Measurements from ENCODE around the gene RNF113A. TPM values are rescaled to one million over a fixed set of nuclear protein-coding genes. Genes with fewer than 3 reads are reported as not detected.
"Not testable (repeated sequence)": the region's sequence is repeated elsewhere in the genome, so short reads cannot be mapped to it uniquely, and the experiment has no call there.

The RNF113A gene
- total RNA-seq (10 to 100 TPM; 27.7 to 31.1 TPM), total RNA-seq (32.6 to 40.7 reads per million in 2 donors)

- Mint-ChIP-seq H3K4me3 (peak within 1 kb of the TSS; percentile 97), H3K27me3 (no peaks in the 10 kb centered on the region), H3K4me1 (peaks cover 11% of the 10 kb centered on the region), H3K36me3 (ENCODE audit: low read depth) (no peaks in the 10 kb centered on the region), H3K27ac (peak within 1 kb of the TSS; percentile 99)
- peak; percentile 91 for ATAC-seq
- no peaks in the 10 kb centered on the region for H3K9me3 ChIP-seq (ENCODE audit: control insufficient read depth, low read length, poor library complexity, severe bottlenecking)
- DNase-seq, result peak; percentile 69 to 76 (median 76)
Measured at GRCh38 chrX:119871599-119872395, at the start of gene RNF113A, which contains the start of gene NDUFA1. Gene RNF113A, minus strand, starts transcription at chrX:119871733. Its CDS starts 120 bp downstream, at chrX:119871613. Gene NDUFA1, plus strand, starts transcription at chrX:119871832. Its CDS starts 80 bp downstream, at chrX:119871912.

- DNase-seq (no peak), ATAC-seq (no peak)
- no peaks in the 10 kb centered on the region for H3K9me3 ChIP-seq (ENCODE audit: control insufficient read depth, low read length, poor library complexity, severe bottlenecking)
- H3K36me3 Mint-ChIP-seq (ENCODE audit: low read depth), result no peaks in the 10 kb centered on the region
- H3K4me1 Mint-ChIP-seq, result no peaks in the 10 kb centered on the region
- H3K27me3 Mint-ChIP-seq, result no peaks in the 10 kb centered on the region
- no peak overlapping the region for H3K4me3 Mint-ChIP-seq
- H3K27ac Mint-ChIP-seq, result no peak overlapping the region
Measured at GRCh38 chrX:119919835-119920585, 48.5 kb upstream of the RNF113A start.

- Mint-ChIP-seq H3K36me3 (ENCODE audit: low read depth) (no peaks in the 10 kb centered on the region), H3K27me3 (no peaks in the 10 kb centered on the region), H3K4me3 (no peak overlapping the region), H3K4me1 (no peaks in the 10 kb centered on the region), H3K27ac (no peak overlapping the region)
- no peak for DNase-seq
- H3K9me3 ChIP-seq (ENCODE audit: control insufficient read depth, low read length, poor library complexity, severe bottlenecking), result no peaks in the 10 kb centered on the region
- no peak for ATAC-seq
Measured at GRCh38 chrX:119917877-119918276, 46.3 kb upstream of the RNF113A start.

GRCh38 chrX:119916310-119916709 lies 44.8 kb upstream of the RNF113A start:
- Mint-ChIP-seq H3K36me3 (ENCODE audit: low read depth) (no peaks in the 10 kb centered on the region), H3K4me3 (no peak overlapping the region), H3K27me3 (no peaks in the 10 kb centered on the region), H3K4me1 (no peaks in the 10 kb centered on the region), H3K27ac (no peak overlapping the region)
- H3K9me3 ChIP-seq (ENCODE audit: control insufficient read depth, low read length, poor library complexity, severe bottlenecking), result no peaks in the 10 kb centered on the region
- DNase-seq (no peak), ATAC-seq (no peak)

GRCh38 chrX:119900976-119901375 lies 29.4 kb upstream of the RNF113A start:
- H3K27me3 Mint-ChIP-seq, result no peaks in the 10 kb centered on the region
- no peak overlapping the region for H3K4me3 Mint-ChIP-seq
- no peak overlapping the region for H3K27ac Mint-ChIP-seq
- H3K36me3 Mint-ChIP-seq (ENCODE audit: low read depth), result no peaks in the 10 kb centered on the region
- ATAC-seq (no peak), DNase-seq (no peak)
- no peaks in the 10 kb centered on the region for H3K9me3 ChIP-seq (ENCODE audit: control insufficient read depth, low read length, poor library complexity, severe bottlenecking)
- H3K4me1 Mint-ChIP-seq, result no peaks in the 10 kb centered on the region

- no peaks in the 10 kb centered on the region for H3K9me3 ChIP-seq (ENCODE audit: control insufficient read depth, low read length, poor library complexity, severe bottlenecking)
- H3K27ac Mint-ChIP-seq, result no peak overlapping the region
- H3K4me1 Mint-ChIP-seq, result no peaks in the 10 kb centered on the region
- ATAC-seq (no peak), DNase-seq (no peak)
- no peaks in the 10 kb centered on the region for H3K36me3 Mint-ChIP-seq (ENCODE audit: low read depth)
- H3K4me3 Mint-ChIP-seq, result no peak overlapping the region
- no peaks in the 10 kb centered on the region for H3K27me3 Mint-ChIP-seq
Measured at GRCh38 chrX:119899125-119899524, 27.6 kb upstream of the RNF113A start.

GRCh38 chrX:119895843-119896326 lies 24.4 kb upstream of the RNF113A start, which contains the start of gene AKAP14:
Gene AKAP14, plus strand, starts transcription at chrX:119895893. Its CDS starts 7,331 bp downstream, at chrX:119903224.
- no peaks in the 10 kb centered on the region for H3K36me3 Mint-ChIP-seq (ENCODE audit: low read depth)
- H3K4me3 Mint-ChIP-seq, result no peak within 1 kb of the TSS
- no peak for DNase-seq
- no peak within 1 kb of the TSS for H3K27ac Mint-ChIP-seq
- H3K9me3 ChIP-seq (ENCODE audit: control insufficient read depth, low read length, poor library complexity, severe bottlenecking), result no peaks in the 10 kb centered on the region
- no peaks in the 10 kb centered on the region for H3K4me1 Mint-ChIP-seq
- ATAC-seq, result no peak
- H3K27me3 Mint-ChIP-seq, result no peaks in the 10 kb centered on the region

GRCh38 chrX:119891961-119892692 lies 20.6 kb upstream of the RNF113A start:
- not testable (repeated sequence) for H3K4me3 Mint-ChIP-seq; H3K4me1 Mint-ChIP-seq; H3K9me3 ChIP-seq (ENCODE audit: control insufficient read depth, low read length, poor library complexity, severe bottlenecking); H3K27me3 Mint-ChIP-seq; ATAC-seq; DNase-seq; H3K27ac Mint-ChIP-seq; H3K36me3 Mint-ChIP-seq (ENCODE audit: low read depth)

GRCh38 chrX:119890626-119891025 lies 19.1 kb upstream of the RNF113A start:
- not testable (repeated sequence) for H3K36me3 Mint-ChIP-seq (ENCODE audit: low read depth); H3K27ac Mint-ChIP-seq; H3K4me1 Mint-ChIP-seq; DNase-seq; H3K27me3 Mint-ChIP-seq; H3K4me3 Mint-ChIP-seq; H3K9me3 ChIP-seq (ENCODE audit: control insufficient read depth, low read length, poor library complexity, severe bottlenecking); ATAC-seq

GRCh38 chrX:119887721-119888425 lies 16.3 kb upstream of the RNF113A start:
- Mint-ChIP-seq H3K27me3 (no peaks in the 10 kb centered on the region), H3K4me3 (peak overlapping the region; percentile 50), H3K36me3 (ENCODE audit: low read depth) (no peaks in the 10 kb centered on the region), H3K4me1 (peaks cover 4% of the 10 kb centered on the region), H3K27ac (no peak overlapping the region)
- DNase-seq, result peak; percentile 34 to 41 (median 39)
- no peaks in the 10 kb centered on the region for H3K9me3 ChIP-seq (ENCODE audit: control insufficient read depth, low read length, poor library complexity, severe bottlenecking)
- ATAC-seq, result peak; percentile 78

GRCh38 chrX:119885554-119886428 lies 14.3 kb upstream of the RNF113A start:
- H3K4me3 Mint-ChIP-seq, result peak overlapping the region; percentile 33
- H3K4me1 Mint-ChIP-seq, result peaks cover 4% of the 10 kb centered on the region
- no peaks in the 10 kb centered on the region for H3K36me3 Mint-ChIP-seq (ENCODE audit: low read depth)
- H3K27me3 Mint-ChIP-seq, result no peaks in the 10 kb centered on the region
- H3K27ac Mint-ChIP-seq, result peak overlapping the region; percentile 51
- ATAC-seq (peak; percentile 78), DNase-seq (no peak)
- no peaks in the 10 kb centered on the region for H3K9me3 ChIP-seq (ENCODE audit: control insufficient read depth, low read length, poor library complexity, severe bottlenecking)
